GM23248 (cell line): ENCODE data around the gene LRFN2. TPM values are rescaled to one million over a fixed set of nuclear protein-coding genes. Genes with fewer than 3 reads are reported as not detected.

Experiments used
- DNase-seq: peaks from one replicate; pipeline ENCODE4 v3.0.0-alpha.2; 2015
- H2AFZ ChIP-seq: fragments of 200-600 bp; sonication (generic); 2 replicates; pipeline ENCODE4 v1.6.1; 2016; ENCODE audit warnings: antibody characterized with exemption
- H3F3A ChIP-seq: fragments of 200-600 bp; sonication (generic); 2 replicates; pipeline ENCODE4 v1.6.1; 2016; ENCODE audit warnings: mild to moderate bottlenecking, antibody characterized with exemption, mixed run types; ENCODE audit not compliant: insufficient read depth
- H3K27ac ChIP-seq: fragments of 200-600 bp; sonication (generic); 2 replicates; pipeline ENCODE4 v1.5.1; 2016; ENCODE audit warnings: mild to moderate bottlenecking
- H3K27me3 ChIP-seq: fragments of 200-600 bp; sonication (generic); replicated peaks from 2 replicates; pipeline ENCODE4 v1.6.1; 2016; ENCODE audit warnings: mild to moderate bottlenecking; ENCODE audit not compliant: insufficient read depth
- H3K36me3 ChIP-seq: fragments of 200-600 bp; sonication (generic); 2 replicates; pipeline ENCODE4 v1.6.1; 2016; ENCODE audit warnings: low read depth, mild to moderate bottlenecking
- H3K4me1 ChIP-seq: fragments of 200-600 bp; sonication (generic); 2 replicates; pipeline ENCODE4 v1.6.1; 2016; ENCODE audit warnings: mild to moderate bottlenecking; ENCODE audit not compliant: insufficient read depth
- H3K4me2 ChIP-seq: fragments of 200-600 bp; sonication (generic); one replicate; pipeline ENCODE4 v1.6.1; 2016; ENCODE audit warnings: mild to moderate bottlenecking; ENCODE audit not compliant: unreplicated experiment
- H3K4me3 ChIP-seq: fragments of 200-600 bp; sonication (generic); 2 replicates; pipeline ENCODE4 v1.5.1; 2016; ENCODE audit warnings: mild to moderate bottlenecking
- H3K79me2 ChIP-seq: fragments of 200-600 bp; sonication (generic); 2 replicates; pipeline ENCODE4 v1.6.1; 2016; ENCODE audit warnings: mild to moderate bottlenecking; ENCODE audit not compliant: insufficient read depth
- H3K9ac ChIP-seq: fragments of 200-600 bp; sonication (generic); 2 replicates; pipeline ENCODE4 v1.6.1; 2016; ENCODE audit warnings: mild to moderate bottlenecking
- H3K9me2 ChIP-seq: fragments of 200-600 bp; sonication (generic); 2 replicates; pipeline ENCODE4 v1.6.1; 2016; ENCODE audit warnings: mixed run types, mild to moderate bottlenecking, moderate library complexity; ENCODE audit not compliant: insufficient read depth
- H3K9me3 ChIP-seq: fragments of 200-600 bp; sonication (generic); one replicate; pipeline ENCODE4 v1.6.1; 2017; ENCODE audit warnings: low read depth
- H4K20me1 ChIP-seq: fragments of 200-600 bp; sonication (generic); 2 replicates; pipeline ENCODE4 v1.6.0; 2016; ENCODE audit not compliant: insufficient read depth
- EZH2 ChIP-seq: fragments of 200-600 bp; sonication (generic); IDR thresholded peaks from 2 replicates; pipeline ENCODE4 v1.6.1; 2018; ENCODE audit warnings: antibody characterized with exemption, mild to moderate bottlenecking; ENCODE audit not compliant: insufficient read depth, poor library complexity, severe bottlenecking
- EZH2phosphoT487 ChIP-seq: fragments of 200-600 bp; sonication (generic); IDR thresholded peaks from 2 replicates; pipeline ENCODE4 v1.6.1; 2018; ENCODE audit warnings: antibody characterized with exemption, moderate library complexity, mild to moderate bottlenecking, low read depth; ENCODE audit not compliant: insufficient read depth
- WGBS, 2 experiments: methylation state at CpG; one replicate each; pipeline ENCODE4 v1.1.6; 2015 to 2017; ENCODE audit warnings: low lambda C conversion rate in 2 of 2, low coverage in 1 of 2; ENCODE audit errors: missing lambda C conversion rate in 2 of 2; 5-methylcytosine and 5-hydroxymethylcytosine counted together
- in situ Hi-C: fragments of 300-500 bp; cut with MboI; formaldehyde crosslinking; loops from 2 replicates; pipeline ENCODE4 v1.15.0; 2020
- polyA plus RNA-seq: library from polyadenylated mRNA; unstranded; fragments of >200 nt; fragmentation: Nextera tagmentation; extraction: Ambion mirVana; gene quantifications from 2 replicates; pipeline ENCODE4 v1.2.1, GENCODE V29; 2016
- total RNA-seq: library from RNA; depleted of rRNA; stranded (reverse); fragments of >200 nt; shearing (Covaris generic); gene quantifications from 2 replicates; pipeline ENCODE4 v1.2.3, GENCODE V29; 2014

LRFN2 gene
- total and polyA plus RNA-seq, 2 experiments from 2014 or later: not detected

DNA sequence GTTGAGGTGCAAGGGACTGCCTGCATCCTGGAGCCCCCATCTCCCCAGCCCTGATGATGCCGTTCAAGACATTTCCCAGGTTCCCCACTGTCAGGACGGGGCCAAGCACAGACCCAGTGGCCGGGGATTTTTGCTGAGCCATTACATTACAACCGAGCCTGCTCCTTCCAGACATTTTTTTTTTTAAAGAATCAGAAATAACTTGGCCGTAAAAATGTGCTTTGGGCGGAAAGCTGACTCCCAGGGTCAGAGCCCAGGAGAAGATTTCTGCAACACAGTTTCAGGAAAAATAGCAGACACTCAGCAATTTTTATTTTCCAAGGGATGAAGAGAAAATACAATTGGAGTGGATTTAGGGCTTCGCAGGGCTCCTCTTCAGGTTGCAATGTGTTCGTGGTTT lies 87.9 kb downstream of the LRFN2 start:
- WGBS, 2 experiments: 9 to 10% methylated on average over 8 of the region's 8 CpGs
- no peaks in the 10 kb centered on the region for H3K4me1 ChIP-seq
- no peaks in the 10 kb centered on the region for H4K20me1 ChIP-seq
- DNase-seq: no peak
- TF ChIP-seq EZH2phosphoT487: no peak
- TF ChIP-seq EZH2: no peak
- H3K36me3 ChIP-seq: no peaks in the 10 kb centered on the region
- H3K4me3 ChIP-seq: no peak overlapping the region
- no peak overlapping the region for H2AFZ ChIP-seq
- H3K9me3 ChIP-seq: no peaks in the 10 kb centered on the region
- H3K27me3 ChIP-seq: no peaks in the 10 kb centered on the region
- in situ Hi-C loops: no loop called here
- no peak overlapping the region for H3K9ac ChIP-seq
- H3K79me2 ChIP-seq: no peaks in the 10 kb centered on the region
- no peaks in the 10 kb centered on the region for H3K9me2 ChIP-seq
- H3K27ac ChIP-seq: no peak overlapping the region
- H3K4me2 ChIP-seq: no peak overlapping the region
- H3F3A ChIP-seq: no peaks in the 10 kb centered on the region

DNA sequence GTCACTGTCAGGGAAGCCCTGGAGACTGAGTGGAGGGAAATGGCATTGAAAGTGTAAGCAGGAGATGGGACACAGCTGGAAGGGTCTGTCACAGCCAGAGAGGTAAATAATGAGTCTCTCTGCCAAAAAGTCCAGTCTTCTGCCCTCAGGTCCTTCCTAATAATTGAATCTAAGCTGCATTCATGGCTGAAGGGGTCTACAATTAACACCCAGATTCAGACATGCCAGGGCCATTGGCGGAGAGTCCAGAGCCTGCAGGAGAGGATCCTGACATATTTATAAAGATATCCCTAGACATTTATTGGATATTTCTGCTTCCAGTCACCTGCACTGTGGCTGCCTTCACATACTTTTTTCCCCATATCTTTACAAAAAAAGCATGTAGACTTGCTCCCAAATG lies 89.0 kb downstream of the LRFN2 start:
- DNase-seq: no peak
- TF ChIP-seq EZH2phosphoT487 (no peak), EZH2 (no peak)
- WGBS, 2 experiments: 59 to 62% methylated on average over 1 of the region's 1 CpG
- Histone ChIP-seq H2AFZ (no peak overlapping the region), H3F3A (no peaks in the 10 kb centered on the region), H3K4me1 (no peaks in the 10 kb centered on the region), H3K79me2 (no peaks in the 10 kb centered on the region), H3K9ac (no peak overlapping the region), H3K36me3 (no peaks in the 10 kb centered on the region), H3K27me3 (no peaks in the 10 kb centered on the region), H3K27ac (no peak overlapping the region), H3K9me2 (no peaks in the 10 kb centered on the region), H3K4me3 (no peak overlapping the region), H3K9me3 (no peaks in the 10 kb centered on the region), H4K20me1 (no peaks in the 10 kb centered on the region), H3K4me2 (no peak overlapping the region)
- in situ Hi-C loops: no loop called here

- TF ChIP-seq EZH2phosphoT487: no peak
- no peak for TF ChIP-seq EZH2
- H3K4me1 ChIP-seq: no peaks in the 10 kb centered on the region
- no peak overlapping the region for H3K4me2 ChIP-seq
These were observed 95.0 kb downstream of the LRFN2 start for GRCh38 chr6:40492187-40492586.

GRCh38 chr6:40490508-40490907 lies 96.7 kb downstream of the LRFN2 start:
- no peak for DNase-seq
- TF ChIP-seq EZH2 (no peak), EZH2phosphoT487 (no peak)
- no peaks in the 10 kb centered on the region for H3K79me2 ChIP-seq
- H3K9me3 ChIP-seq: no peaks in the 10 kb centered on the region
- no peaks in the 10 kb centered on the region for H3F3A ChIP-seq
- H3K4me1 ChIP-seq: no peaks in the 10 kb centered on the region
- H3K4me2 ChIP-seq: no peak overlapping the region
- H3K9me2 ChIP-seq: no peaks in the 10 kb centered on the region
- no peaks in the 10 kb centered on the region for H3K27me3 ChIP-seq
- no peak overlapping the region for H3K9ac ChIP-seq
- no peaks in the 10 kb centered on the region for H3K36me3 ChIP-seq
- H3K27ac ChIP-seq: no peak overlapping the region
- H3K4me3 ChIP-seq: no peak overlapping the region
- 59 to 63% methylated on average over 4 of the region's 4 CpGs for WGBS, 2 experiments
- no peak overlapping the region for H2AFZ ChIP-seq
- H4K20me1 ChIP-seq: no peaks in the 10 kb centered on the region
- in situ Hi-C loops: no loop called here

More at GRCh38 chr6:40492187-40492586, 95.0 kb downstream of the LRFN2 start:
- no peak overlapping the region for H3K27ac ChIP-seq
- in situ Hi-C loops: no loop called here
- no peak overlapping the region for H3K9ac ChIP-seq
- no peaks in the 10 kb centered on the region for H3K36me3 ChIP-seq
- H3K27me3 ChIP-seq: no peaks in the 10 kb centered on the region
- no peak overlapping the region for H2AFZ ChIP-seq
- no peak for DNase-seq
- H3K4me3 ChIP-seq: no peak overlapping the region
- no peaks in the 10 kb centered on the region for H3K79me2 ChIP-seq
- no peaks in the 10 kb centered on the region for H3K9me2 ChIP-seq
- H3K9me3 ChIP-seq: no peaks in the 10 kb centered on the region
- 10 to 27% methylated on average over 4 to 7 of the region's 7 CpGs for WGBS, 2 experiments
- H4K20me1 ChIP-seq: no peaks in the 10 kb centered on the region
- no peaks in the 10 kb centered on the region for H3F3A ChIP-seq

GRCh38 chr6:40489798-40490197 lies 97.4 kb downstream of the LRFN2 start:
- Histone ChIP-seq H4K20me1 (no peaks in the 10 kb centered on the region), H3K9ac (no peak overlapping the region), H3K9me2 (no peaks in the 10 kb centered on the region), H3K36me3 (no peaks in the 10 kb centered on the region), H3K79me2 (no peaks in the 10 kb centered on the region), H3K27me3 (no peaks in the 10 kb centered on the region), H2AFZ (no peak overlapping the region), H3K4me3 (no peak overlapping the region), H3K4me2 (no peak overlapping the region), H3K27ac (no peak overlapping the region), H3F3A (no peaks in the 10 kb centered on the region), H3K4me1 (no peaks in the 10 kb centered on the region), H3K9me3 (no peaks in the 10 kb centered on the region)
- no peak for DNase-seq
- in situ Hi-C loops: no loop called here
- 56 to 60% methylated on average over 9 of the region's 9 CpGs for WGBS, 2 experiments
- TF ChIP-seq EZH2 (no peak), EZH2phosphoT487 (no peak)
